PFSK-1 (cell line): ENCODE measurements around the gene GNAI1.

Experiments used
- POLR2AphosphoS5 ChIP-seq: IDR thresholded peaks from 2 replicates; pipeline ENCODE4 v1.6.1; 2012; ENCODE audit warnings: low read depth, mild to moderate bottlenecking, control low read depth, low read length, moderate library complexity
- SIN3A ChIP-seq: IDR thresholded peaks from 2 replicates; pipeline ENCODE4 v1.6.1; 2012; ENCODE audit warnings: mild to moderate bottlenecking, low read length, moderate library complexity, borderline replicate concordance; ENCODE audit not compliant: insufficient read depth
- TAF1 ChIP-seq: IDR thresholded peaks from 2 replicates; pipeline ENCODE4 v1.6.1; 2012; ENCODE audit warnings: low read length, control low read depth, borderline replicate concordance; ENCODE audit not compliant: insufficient read depth

- TF ChIP-seq POLR2AphosphoS5, result no peak
- TF ChIP-seq SIN3A, result no peak
- no peak for TF ChIP-seq TAF1
These were observed 95.7 kb downstream of the GNAI1 start for GRCh38 chr7:80230327-80230726.
